ENCODE measurements around the gene HMGB4. TPM values are rescaled to one million over a fixed set of nuclear protein-coding genes. Genes with fewer than 3 reads are reported as not detected.

HMGB4 gene
- total RNA-seq, 1 donor from 2014 or later = not detected

DNA sequence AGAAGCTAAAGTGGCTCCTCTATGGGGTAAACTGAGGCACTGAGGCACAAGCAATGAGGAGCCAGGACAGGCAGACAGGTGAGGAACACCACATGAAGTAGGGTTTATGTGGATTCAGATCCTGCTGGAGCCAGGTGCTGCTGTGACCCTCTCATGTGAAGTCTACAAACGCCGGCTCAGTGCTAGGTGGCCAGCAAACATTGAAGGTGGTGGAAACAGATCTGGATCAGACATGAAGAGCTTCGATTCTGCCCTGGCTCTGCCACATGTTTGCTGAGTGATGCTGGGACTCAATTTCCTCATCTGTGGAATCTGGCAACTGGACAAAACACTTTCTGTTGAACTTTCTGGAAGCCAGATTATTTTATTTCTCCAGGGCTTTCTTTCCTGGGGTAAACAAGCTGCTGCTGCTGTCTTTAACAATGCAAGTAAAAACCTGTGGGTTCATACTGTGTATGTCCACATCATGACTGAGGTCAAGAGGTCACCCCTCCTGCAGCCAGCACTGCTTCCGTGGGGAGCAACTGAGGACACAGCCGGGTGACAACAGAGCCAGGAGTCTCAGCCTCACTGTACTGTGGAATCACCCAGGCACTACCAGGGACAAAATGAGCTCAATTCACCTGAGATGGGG is 33.3 kb downstream of the HMGB4 start:
- no peak for DNase-seq (ENCODE audit: low spot score)
- Mint-ChIP-seq H3K36me3 (ENCODE audit: low read depth, unreplicated experiment) (no peaks in the 10 kb centered on the region), H3K4me3 (ENCODE audit: unreplicated experiment) (no peak overlapping the region), H3K27ac (ENCODE audit: unreplicated experiment) (no peak overlapping the region), H3K9me3 (ENCODE audit: unreplicated experiment) (no peaks in the 10 kb centered on the region), H3K4me1 (ENCODE audit: unreplicated experiment) (no peaks in the 10 kb centered on the region), H3K27me3 (ENCODE audit: unreplicated experiment) (no peaks in the 10 kb centered on the region)
- TF ChIP-seq, protein P1, sequence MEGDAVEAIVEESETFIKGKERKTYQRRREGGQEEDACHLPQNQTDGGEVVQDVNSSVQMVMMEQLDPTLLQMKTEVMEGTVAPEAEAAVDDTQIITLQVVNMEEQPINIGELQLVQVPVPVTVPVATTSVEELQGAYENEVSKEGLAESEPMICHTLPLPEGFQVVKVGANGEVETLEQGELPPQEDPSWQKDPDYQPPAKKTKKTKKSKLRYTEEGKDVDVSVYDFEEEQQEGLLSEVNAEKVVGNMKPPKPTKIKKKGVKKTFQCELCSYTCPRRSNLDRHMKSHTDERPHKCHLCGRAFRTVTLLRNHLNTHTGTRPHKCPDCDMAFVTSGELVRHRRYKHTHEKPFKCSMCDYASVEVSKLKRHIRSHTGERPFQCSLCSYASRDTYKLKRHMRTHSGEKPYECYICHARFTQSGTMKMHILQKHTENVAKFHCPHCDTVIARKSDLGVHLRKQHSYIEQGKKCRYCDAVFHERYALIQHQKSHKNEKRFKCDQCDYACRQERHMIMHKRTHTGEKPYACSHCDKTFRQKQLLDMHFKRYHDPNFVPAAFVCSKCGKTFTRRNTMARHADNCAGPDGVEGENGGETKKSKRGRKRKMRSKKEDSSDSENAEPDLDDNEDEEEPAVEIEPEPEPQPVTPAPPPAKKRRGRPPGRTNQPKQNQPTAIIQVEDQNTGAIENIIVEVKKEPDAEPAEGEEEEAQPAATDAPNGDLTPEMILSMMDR (IDR thresholded peaks at IDR 0.05; ENCODE audit: unreplicated experiment) = no peak

DNA sequence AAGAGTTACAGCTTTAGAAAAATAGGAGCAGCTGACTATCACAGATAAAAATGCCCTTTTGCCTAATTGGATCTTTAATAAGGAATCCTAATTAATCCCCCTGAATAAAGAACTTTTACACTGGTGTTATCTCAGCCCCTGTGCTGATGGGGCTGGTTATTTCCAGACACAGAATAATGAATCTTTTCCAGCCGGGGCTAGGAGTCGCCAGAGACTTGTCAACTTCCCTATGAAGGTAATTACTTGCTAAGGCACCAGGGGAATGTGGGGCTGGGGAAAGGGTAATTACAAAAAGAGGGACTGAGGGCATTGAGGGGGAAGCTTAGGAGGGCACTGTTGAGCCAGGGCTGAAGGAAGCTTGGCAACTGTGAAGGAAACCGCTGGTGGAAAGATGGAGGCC is 34.5 kb downstream of the HMGB4 start:
- no peaks in the 10 kb centered on the region for H3K36me3 Mint-ChIP-seq (ENCODE audit: low read depth, unreplicated experiment)
- TF ChIP-seq, protein P1 (IDR thresholded peaks at IDR 0.05; ENCODE audit: unreplicated experiment) = no peak
- no peaks in the 10 kb centered on the region for H3K9me3 Mint-ChIP-seq (ENCODE audit: unreplicated experiment)
- H3K4me3 Mint-ChIP-seq (ENCODE audit: unreplicated experiment) = no peak overlapping the region
- no peak overlapping the region for H3K27ac Mint-ChIP-seq (ENCODE audit: unreplicated experiment)
- H3K4me1 Mint-ChIP-seq (ENCODE audit: unreplicated experiment) = no peaks in the 10 kb centered on the region
- H3K27me3 Mint-ChIP-seq (ENCODE audit: unreplicated experiment) = no peaks in the 10 kb centered on the region
- no peak for DNase-seq (ENCODE audit: low spot score)

DNA sequence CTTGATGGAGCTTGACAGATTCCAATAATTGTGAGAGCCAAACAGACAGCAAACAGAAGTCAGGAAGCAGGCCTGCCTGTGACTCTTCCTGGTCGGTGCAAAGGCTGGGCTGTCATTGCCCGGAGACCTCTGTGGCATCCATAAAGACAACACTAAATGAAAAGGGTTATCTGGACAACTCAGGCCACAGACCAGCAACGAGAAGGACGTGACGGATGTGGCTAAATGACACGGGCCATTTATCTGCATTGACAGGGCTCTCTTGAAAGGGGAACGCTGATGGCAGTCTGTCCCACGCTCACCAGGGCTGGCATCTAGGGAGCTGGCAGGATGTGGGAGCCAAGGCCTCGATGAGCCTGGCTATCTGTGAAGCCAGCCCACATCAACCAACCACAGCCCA is 35.0 kb downstream of the HMGB4 start:
- H3K27ac Mint-ChIP-seq (ENCODE audit: unreplicated experiment) = no peak overlapping the region
- TF ChIP-seq, protein P1 (IDR thresholded peaks at IDR 0.05; ENCODE audit: unreplicated experiment) = no peak
- H3K4me1 Mint-ChIP-seq (ENCODE audit: unreplicated experiment) = no peaks in the 10 kb centered on the region
- H3K36me3 Mint-ChIP-seq (ENCODE audit: low read depth, unreplicated experiment) = no peaks in the 10 kb centered on the region
- no peaks in the 10 kb centered on the region for H3K9me3 Mint-ChIP-seq (ENCODE audit: unreplicated experiment)
- no peaks in the 10 kb centered on the region for H3K27me3 Mint-ChIP-seq (ENCODE audit: unreplicated experiment)
- no peak for DNase-seq (ENCODE audit: low spot score)
- no peak overlapping the region for H3K4me3 Mint-ChIP-seq (ENCODE audit: unreplicated experiment)

DNA sequence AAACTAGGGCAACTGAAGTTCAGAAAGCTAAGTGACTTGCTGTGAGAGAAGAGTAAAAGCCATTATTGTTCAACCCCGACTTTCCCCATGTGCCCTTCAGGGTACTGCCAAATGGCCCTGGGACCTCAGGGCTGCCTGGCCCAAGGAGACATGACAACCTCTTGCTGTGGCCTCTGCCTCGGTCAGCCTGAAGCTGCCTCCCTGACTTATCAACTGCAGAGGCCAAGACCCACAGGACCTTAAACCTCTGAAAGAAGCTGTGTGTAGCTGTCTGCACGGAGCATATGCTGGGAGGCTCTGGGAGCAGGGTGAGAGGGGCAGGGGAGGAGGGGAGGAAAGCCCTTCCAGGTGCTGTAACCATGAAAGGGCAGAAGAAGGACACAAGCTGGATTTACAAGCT is 35.9 kb downstream of the HMGB4 start:
- DNase-seq (ENCODE audit: low spot score) = no peak
- H3K4me3 Mint-ChIP-seq (ENCODE audit: unreplicated experiment) = no peak overlapping the region
- no peaks in the 10 kb centered on the region for H3K9me3 Mint-ChIP-seq (ENCODE audit: unreplicated experiment)
- no peaks in the 10 kb centered on the region for H3K4me1 Mint-ChIP-seq (ENCODE audit: unreplicated experiment)
- TF ChIP-seq, protein P1 (IDR thresholded peaks at IDR 0.05; ENCODE audit: unreplicated experiment) = no peak
- H3K27ac Mint-ChIP-seq (ENCODE audit: unreplicated experiment) = no peak overlapping the region
- no peaks in the 10 kb centered on the region for H3K36me3 Mint-ChIP-seq (ENCODE audit: low read depth, unreplicated experiment)
- H3K27me3 Mint-ChIP-seq (ENCODE audit: unreplicated experiment) = no peaks in the 10 kb centered on the region

DNA sequence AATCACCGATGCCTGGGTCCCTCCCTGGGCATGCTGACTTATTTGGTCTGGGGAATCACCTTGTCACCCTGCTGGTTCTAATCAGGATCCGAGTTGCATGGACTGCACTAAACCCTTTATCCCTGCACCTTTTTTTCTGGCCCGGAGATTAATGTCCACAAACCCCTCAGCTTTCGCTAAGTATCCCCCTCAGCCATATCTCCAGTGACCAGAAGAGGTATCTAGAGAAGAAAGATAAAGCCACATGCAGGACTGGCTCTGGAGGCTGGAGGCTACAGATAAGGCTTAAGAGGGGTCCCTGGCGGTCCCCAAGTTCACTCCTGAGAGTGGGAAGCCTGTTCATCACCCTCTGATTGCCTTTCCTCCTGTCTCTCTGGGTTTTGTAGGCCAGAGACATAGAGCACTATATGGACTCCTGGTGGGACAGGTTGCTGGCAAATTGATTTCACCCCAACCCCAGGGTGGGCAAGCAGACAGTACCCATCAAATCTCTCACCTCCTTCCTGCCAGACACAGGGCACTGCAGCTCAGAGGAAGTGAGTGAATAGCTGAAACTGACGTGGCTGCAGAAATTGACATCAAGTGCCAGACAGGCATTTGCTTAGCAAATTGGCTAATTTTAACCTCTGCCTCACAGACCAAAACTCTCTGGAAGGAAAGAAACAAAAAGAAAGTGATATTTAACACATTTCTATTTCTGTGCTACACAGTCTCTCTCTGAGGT is 38.8 kb downstream of the HMGB4 start:
- no peaks in the 10 kb centered on the region for H3K4me1 Mint-ChIP-seq (ENCODE audit: unreplicated experiment)
- TF ChIP-seq, protein P1 (IDR thresholded peaks at IDR 0.05; ENCODE audit: unreplicated experiment) = no peak
- no peaks in the 10 kb centered on the region for H3K36me3 Mint-ChIP-seq (ENCODE audit: low read depth, unreplicated experiment)
- DNase-seq (ENCODE audit: low spot score) = no peak
- H3K27ac Mint-ChIP-seq (ENCODE audit: unreplicated experiment) = no peak overlapping the region
- peaks cover 4% of the 10 kb centered on the region for H3K27me3 Mint-ChIP-seq (ENCODE audit: unreplicated experiment)
- H3K4me3 Mint-ChIP-seq (ENCODE audit: unreplicated experiment) = no peak overlapping the region
- no peaks in the 10 kb centered on the region for H3K9me3 Mint-ChIP-seq (ENCODE audit: unreplicated experiment)

Measured in endothelial cell (in vitro differentiated cells).